GM19455 (cell line): ENCODE results near the gene MPP7.

Experiments used
- ATAC-seq: cut with Tn5 transposase; IDR thresholded peaks from one replicate; pipeline ENCODE4 v1.9.1; 2021; ENCODE audit not compliant: unreplicated experiment

The MPP7 gene

GRCh38 chr10:28273343-28273742 lies 29.5 kb downstream of the MPP7 start:
- no peak for ATAC-seq

GRCh38 chr10:28269842-28270456 lies 32.9 kb downstream of the MPP7 start:
- ATAC-seq, result no peak

- no peak for ATAC-seq
Observed at GRCh38 chr10:28266449-28267224, 36.2 kb downstream of the MPP7 start.

- no peak for ATAC-seq
Observed at GRCh38 chr10:28263136-28263857, 39.6 kb downstream of the MPP7 start.

GRCh38 chr10:28256776-28257175 lies 46.1 kb downstream of the MPP7 start:
- ATAC-seq, result no peak

GRCh38 chr10:28254290-28254985 lies 48.4 kb downstream of the MPP7 start:
- no peak for ATAC-seq

GRCh38 chr10:28253169-28253785 lies 49.6 kb downstream of the MPP7 start:
- ATAC-seq, result no peak
